ENCODE results near the gene TBX5.
A peak's percentile ranks its signal among the peaks of the same experiment; 100 is the strongest.

DNA sequence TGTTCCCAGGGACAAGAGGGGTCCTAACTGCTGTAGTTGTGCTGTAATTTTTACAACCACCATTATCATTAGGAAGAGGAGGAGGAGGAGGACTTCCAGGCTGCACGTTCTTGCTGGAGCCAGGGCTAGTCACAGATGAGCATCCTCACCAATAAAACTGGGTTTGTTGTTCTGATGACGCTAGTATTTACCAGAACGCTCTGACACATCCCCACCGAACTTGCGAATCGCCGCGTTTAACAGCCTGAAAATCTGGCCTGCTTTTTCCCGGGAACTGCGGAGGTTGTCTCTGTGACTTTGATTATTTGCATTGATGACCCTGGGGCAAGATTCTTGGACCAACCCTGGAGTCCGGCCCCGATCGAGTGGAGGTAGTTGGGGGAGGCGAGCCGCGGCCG, 10.2 kb downstream of the TBX5 start:
- TF ChIP-seq, protein P1, sequence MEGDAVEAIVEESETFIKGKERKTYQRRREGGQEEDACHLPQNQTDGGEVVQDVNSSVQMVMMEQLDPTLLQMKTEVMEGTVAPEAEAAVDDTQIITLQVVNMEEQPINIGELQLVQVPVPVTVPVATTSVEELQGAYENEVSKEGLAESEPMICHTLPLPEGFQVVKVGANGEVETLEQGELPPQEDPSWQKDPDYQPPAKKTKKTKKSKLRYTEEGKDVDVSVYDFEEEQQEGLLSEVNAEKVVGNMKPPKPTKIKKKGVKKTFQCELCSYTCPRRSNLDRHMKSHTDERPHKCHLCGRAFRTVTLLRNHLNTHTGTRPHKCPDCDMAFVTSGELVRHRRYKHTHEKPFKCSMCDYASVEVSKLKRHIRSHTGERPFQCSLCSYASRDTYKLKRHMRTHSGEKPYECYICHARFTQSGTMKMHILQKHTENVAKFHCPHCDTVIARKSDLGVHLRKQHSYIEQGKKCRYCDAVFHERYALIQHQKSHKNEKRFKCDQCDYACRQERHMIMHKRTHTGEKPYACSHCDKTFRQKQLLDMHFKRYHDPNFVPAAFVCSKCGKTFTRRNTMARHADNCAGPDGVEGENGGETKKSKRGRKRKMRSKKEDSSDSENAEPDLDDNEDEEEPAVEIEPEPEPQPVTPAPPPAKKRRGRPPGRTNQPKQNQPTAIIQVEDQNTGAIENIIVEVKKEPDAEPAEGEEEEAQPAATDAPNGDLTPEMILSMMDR (optimal IDR thresholded peaks at IDR 0.05 in 1 of 3, IDR thresholded peaks at IDR 0.05 in 1 of 3, conservative IDR thresholded peaks at IDR 0.05 in 1 of 3; ENCODE audit: extremely low read depth in 1 of 3, insufficient read depth in 2 of 3, low read length in 3 of 3) = no peak
- TF ChIP-seq EZH2 (IDR thresholded peaks at IDR 0.05; ENCODE audit: low read length) = peak; percentile 64
